Stimulated activated CD4-positive, alpha-beta T cell treated with anti-CD3 and anti-CD28 coated beads, Interleukin-1b, Interleukin-23, amount 100 ng/mL, for 24 hours (primary cell): ENCODE data around the gene BSND.
"Not testable (repeated sequence)": the region's sequence is repeated elsewhere in the genome, so short reads cannot be mapped to it uniquely, and the experiment has no call there.

Source experiments
- DNase-seq, 4 experiments: peaks; one replicate each; pipeline ENCODE4 v3.0.0-alpha.2; 2020; ENCODE audit warnings: low read depth in 4 of 4, low spot score in 1 of 4

BSND gene

DNA sequence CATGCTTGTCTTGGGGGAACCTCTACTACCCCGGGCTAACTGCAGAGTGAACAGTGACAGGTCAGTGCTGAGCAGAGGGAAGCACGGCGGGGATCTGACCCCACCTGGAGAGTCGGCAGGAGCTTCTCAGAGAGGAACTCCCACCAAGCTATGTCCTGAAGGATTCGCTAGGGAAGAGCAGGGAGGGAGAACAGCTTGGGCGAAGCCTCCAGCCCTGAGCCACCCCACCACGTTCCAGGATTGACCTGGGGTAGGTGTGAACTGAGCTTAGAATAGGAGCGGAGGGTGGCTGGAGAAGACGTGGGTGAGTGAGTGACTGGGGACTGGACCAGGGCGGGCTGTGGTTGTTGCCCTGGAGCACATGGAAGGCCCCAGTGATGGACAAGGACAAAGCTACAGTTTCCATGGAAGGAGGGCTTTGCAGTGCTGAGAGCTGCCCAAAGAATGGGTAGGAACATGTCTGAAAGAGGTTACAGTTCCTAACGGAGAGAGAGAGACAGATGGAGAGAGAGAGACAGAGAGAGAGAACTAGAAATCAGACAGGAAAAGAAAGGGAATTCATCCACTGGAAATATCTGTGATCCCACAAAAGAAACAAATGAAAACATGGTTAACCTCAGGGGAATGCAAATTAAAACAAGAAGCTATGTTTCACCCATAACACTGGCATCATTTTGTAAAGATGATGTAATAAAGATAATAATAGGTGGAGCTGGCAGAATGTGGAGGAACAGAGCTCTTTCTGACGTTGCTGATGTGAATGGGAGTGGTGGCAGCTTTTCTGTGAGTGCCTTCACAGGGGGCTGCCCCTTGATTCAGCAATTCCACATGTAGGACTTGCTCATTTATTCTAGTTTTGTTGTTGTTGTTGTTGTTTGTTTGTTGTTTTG, 17.2 kb downstream of the BSND start:
- no peak for DNase-seq

GRCh38 chr1:55018395-55018794, 19.7 kb downstream of the BSND start:
- no peak for DNase-seq

GRCh38 chr1:55021942-55022546, 23.3 kb downstream of the BSND start:
- DNase-seq: peak; percentile 48 to 54 (median 51)

GRCh38 chr1:55024163-55024562, 25.4 kb downstream of the BSND start:
- not testable (repeated sequence) for DNase-seq

GRCh38 chr1:55026682-55027081, 27.9 kb downstream of the BSND start:
- DNase-seq: not testable (repeated sequence)

GRCh38 chr1:55031098-55031497, 32.4 kb downstream of the BSND start:
- not testable (repeated sequence) for DNase-seq

- DNase-seq: no peak
Measured at GRCh38 chr1:55033265-55033614, 34.5 kb downstream of the BSND start.

DNA sequence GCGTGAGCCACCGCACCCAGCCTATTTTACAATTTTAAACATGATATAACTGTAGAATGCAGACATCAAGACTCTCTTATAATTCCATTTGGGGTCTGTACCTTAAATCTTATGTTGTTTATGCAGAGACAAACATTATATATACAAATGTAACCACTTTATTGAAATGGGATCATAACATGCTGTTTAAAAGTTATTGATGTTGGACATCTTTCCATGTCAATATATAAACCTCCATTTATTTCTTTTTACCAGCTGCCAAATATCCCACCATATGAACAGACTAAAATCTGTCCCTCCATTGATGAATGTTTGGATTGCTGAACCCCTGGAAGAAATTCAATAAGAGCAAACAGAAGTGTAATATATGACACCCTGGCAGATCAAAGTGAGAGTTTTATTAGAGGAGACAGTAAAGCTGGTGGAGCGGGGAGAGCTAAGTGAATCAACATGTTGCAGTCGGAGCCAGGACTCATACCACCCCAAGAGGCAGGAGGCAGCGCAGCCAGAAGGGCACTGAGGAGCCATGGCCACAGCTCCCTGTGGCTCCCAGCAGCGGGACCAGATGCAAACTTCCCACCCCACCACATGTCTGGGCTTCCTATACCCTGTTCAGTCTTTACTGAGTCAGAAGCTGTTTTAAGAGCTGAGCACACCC, 35.9 kb downstream of the BSND start:
- no peak for DNase-seq

DNA sequence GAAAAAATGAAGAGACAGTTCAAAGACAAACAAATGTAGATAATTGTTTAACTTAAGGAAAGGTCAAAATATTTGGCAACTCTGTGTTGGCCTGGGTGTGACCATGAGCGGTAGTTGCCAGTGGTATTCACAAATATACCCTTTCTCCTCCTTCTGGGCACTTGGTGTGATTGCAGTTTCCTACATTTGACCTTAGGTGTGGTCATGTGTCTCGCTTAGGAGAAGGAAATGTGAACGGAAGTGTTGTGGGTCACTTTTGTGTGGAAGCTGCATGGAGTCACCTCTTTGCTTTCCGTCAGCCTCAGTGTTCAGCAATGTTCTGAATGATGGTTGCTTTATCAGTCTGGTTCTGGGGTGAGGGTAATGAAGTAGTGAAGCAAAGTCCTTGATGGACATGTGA, 37.2 kb downstream of the BSND start:
- DNase-seq: no peak

- no peak for DNase-seq
Measured at GRCh38 chr1:55037733-55038551, 39.2 kb downstream of the BSND start.

DNA sequence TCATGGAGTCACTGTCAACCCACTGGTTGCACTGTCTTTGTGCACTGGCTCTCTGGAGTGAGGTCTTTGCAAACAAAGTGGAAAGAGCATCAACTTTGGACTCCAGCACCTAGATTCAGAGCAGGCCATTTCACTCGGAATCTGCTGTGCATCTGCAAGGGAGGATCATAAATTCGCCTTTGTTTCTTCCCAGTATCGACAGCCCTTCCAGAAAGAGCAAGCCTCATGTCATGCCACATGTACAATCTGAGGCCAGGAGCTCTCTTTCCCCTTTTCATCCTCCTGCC, 39.8 kb downstream of the BSND start:
- DNase-seq: no peak

- no peak for DNase-seq
Measured at GRCh38 chr1:55038974-55039341, 40.2 kb downstream of the BSND start.

GRCh38 chr1:55039342-55040082, 40.8 kb downstream of the BSND start, which contains the start of gene PCSK9:
PCSK9 (plus strand) TSS chr1:55039548; CDS start chr1:55039838, 290 bp downstream.
- DNase-seq: no peak

DNA sequence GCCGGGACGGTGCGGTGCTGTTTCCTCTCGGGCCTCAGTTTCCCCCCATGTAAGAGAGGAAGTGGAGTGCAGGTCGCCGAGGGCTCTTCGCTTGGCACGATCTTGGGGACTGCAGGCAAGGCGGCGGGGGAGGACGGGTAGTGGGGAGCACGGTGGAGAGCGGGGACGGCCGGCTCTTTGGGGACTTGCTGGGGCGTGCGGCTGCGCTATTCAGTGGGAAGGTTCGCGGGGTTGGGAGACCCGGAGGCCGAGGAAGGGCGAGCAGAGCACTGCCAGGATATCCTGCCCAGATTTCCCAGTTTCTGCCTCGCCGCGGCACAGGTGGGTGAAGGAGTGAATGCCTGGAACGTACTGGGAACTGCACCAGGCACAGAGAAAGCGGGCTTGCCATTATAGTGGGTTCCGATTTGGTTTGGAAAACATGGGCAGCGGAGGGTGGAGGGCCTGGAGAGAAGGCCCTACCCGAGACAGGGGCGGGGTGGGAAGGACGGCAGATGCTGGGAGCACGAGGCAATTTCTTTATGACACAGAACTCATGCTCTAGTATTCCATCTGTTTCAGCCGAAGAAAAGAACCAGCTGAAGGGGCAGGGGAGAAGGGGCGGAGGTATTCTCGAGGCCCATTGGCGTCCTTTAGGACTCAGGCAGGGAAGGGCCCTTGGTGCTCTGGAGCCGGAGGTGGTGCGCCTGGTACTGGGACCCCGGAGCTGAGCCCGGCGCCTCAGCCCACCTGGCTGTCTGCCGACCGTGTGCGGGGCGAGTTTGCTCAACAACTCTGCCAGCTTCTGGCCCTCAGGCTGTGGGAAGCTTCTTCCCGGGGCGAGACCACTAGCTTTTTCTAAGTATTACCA, 41.6 kb downstream of the BSND start:
- DNase-seq: no peak

DNA sequence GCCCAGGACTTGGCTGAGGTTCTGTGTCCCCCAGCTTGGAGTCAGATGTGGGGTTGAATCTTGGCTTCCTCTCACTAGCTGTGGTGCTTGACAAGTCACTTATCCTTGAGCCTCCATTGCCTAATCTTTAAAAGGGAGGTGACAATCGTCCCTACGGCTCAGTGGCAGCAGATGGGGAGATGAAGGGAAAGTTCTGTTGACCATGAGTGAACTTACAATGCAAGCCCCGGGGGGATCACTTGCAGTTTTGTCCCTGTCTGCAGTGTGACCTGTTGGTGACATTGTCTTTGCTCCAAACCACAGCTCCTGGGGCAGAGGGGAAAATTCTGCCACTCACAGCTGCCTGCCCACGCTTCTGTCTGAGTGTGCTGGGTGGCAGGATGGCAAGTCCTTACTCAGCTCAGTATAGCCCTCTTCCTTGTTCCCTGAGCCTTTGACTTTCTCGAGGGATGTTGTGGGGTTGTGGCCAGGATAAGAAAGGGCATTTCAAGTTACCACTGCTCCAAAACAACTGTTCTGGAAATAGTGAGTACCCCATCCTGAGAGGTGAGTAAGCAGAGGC, 42.3 kb downstream of the BSND start:
- DNase-seq: no peak

DNA sequence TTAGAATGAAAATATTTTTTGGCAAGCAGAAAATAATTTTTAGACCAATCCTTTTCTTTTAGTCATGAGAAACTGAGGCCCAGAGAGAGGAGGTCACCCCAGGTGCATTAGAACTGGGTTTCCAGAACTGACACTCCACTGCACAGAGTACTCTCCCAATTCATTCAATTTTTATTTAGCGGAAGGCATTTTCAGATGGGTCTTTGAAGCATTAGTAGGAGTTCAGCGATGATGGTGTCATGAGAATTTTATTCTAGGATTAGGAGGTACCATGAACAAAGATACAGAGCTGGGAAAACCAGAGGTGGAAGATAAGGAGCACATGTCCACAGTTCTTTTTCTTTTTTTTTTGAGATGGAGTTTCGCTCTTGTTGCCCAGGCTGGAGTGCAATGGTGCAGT, 42.9 kb downstream of the BSND start:
- no peak for DNase-seq

DNA sequence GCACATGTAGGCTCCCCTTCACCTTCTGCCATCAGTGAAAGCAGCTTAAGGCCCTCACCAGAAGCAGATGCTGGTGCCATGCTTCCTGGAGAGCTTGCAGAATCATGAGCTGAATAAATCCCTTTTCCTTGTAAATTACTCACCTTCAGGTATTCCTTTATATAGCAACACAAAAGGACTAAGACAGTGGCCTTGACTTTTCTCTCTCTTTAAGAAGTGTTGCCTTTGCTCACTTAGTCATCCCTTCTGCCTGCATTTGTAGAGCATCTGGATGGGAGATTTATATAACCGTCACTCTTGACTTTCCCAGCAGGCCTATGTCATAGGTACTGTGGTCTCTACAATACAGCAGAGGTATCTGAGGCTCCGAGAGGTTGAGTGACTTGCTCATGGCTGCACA, 44.3 kb downstream of the BSND start:
- no peak for DNase-seq

DNA sequence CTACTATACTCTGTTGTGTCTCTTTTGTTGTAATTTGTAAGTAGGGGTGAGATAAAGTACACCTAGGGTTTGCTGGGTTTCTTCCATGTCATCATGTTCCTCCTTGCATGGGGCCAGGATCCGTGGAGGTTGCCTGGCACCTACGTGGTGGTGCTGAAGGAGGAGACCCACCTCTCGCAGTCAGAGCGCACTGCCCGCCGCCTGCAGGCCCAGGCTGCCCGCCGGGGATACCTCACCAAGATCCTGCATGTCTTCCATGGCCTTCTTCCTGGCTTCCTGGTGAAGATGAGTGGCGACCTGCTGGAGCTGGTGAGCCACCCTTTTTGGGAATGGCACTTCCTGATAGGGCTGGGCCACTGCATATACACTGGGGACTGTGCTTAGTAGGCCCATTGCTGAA, 45.0 kb downstream of the BSND start:
- no peak for DNase-seq

- no peak for DNase-seq
Measured at GRCh38 chr1:55044617-55045397, 46.1 kb downstream of the BSND start.
